Stomach (tissue), 9 donors: ENCODE measurements around the gene CS. TPM values are rescaled to one million over a fixed set of nuclear protein-coding genes. Genes with fewer than 3 reads are reported as not detected.
A peak's percentile ranks its signal among the peaks of the same experiment; 100 is the strongest.

Experiments used
- DNase-seq, 2 donors: peaks; one replicate each; pipeline versions ENCODE4 v3.0.0 to v3.0.0-alpha.2; 2013 to 2019
- H3K27ac ChIP-seq, 5 donors: fragments of 200-600 bp in 4 of 5; sonication (generic) in 4 of 5; one replicate each; pipeline ENCODE4 v1.5.1; 2013 to 2019; ENCODE audit warnings: mild to moderate bottlenecking in 1 of 5, moderate library complexity in 1 of 5
- H3K27me3 ChIP-seq, 3 donors: fragments of 200-600 bp; sonication (generic); one replicate each; pipeline ENCODE4 v1.5.1; 2017 to 2019; ENCODE audit warnings: mixed run types in 1 of 3
- H3K36me3 ChIP-seq, 4 donors: fragments of 200-600 bp; sonication (generic); 1 replicate in 3 of 4; 2 replicates in 1 of 4; pipeline ENCODE4 v1.5.1; 2016 to 2019
- H3K4me1 ChIP-seq, 4 donors: fragments of 200-600 bp; sonication (generic); one replicate each; pipeline ENCODE4 v1.5.1; 2016 to 2019
- H3K4me3 ChIP-seq, 4 donors: fragments of 200-600 bp; sonication (generic) in 3 of 4; one replicate each; pipeline ENCODE4 v1.5.1; 2016 to 2019; ENCODE audit warnings: mild to moderate bottlenecking in 1 of 4
- H3K9me3 ChIP-seq, 4 donors: fragments of 200-600 bp; sonication (generic); one replicate each; pipeline ENCODE4 v1.5.1; 2016 to 2019
- CTCF ChIP-seq, 7 experiments: fragments of 450-650 bp in 4 of 7; fragments of 200-600 bp in 3 of 7; sonication (generic) in 3 of 7; IDR thresholded peaks; one replicate each; pipeline ENCODE4 v1.5.1; 2016 to 2019; ENCODE audit warnings: antibody characterized with exemption in 7 of 7, control low read depth in 2 of 7, mild to moderate bottlenecking in 1 of 7
- EP300 ChIP-seq: sonication (generic); formaldehyde crosslinking; IDR thresholded peaks from one replicate; pipeline ENCODE4 v1.6.1; 2017; ENCODE audit warnings: antibody characterized with exemption
- POLR2A ChIP-seq, 4 donors: fragments of 450-650 bp; IDR thresholded peaks; one replicate each; pipeline ENCODE4 v1.6.1; 2016; ENCODE audit warnings: antibody characterized with exemption in 4 of 4, control low read depth in 2 of 4, mild to moderate bottlenecking in 1 of 4, moderate library complexity in 1 of 4
- POLR2AphosphoS5 ChIP-seq, 3 donors: sonication (generic); formaldehyde crosslinking; IDR thresholded peaks; one replicate each; pipeline ENCODE4 v1.6.1; 2016; ENCODE audit warnings: antibody characterized with exemption in 3 of 3
- WGBS, 5 donors: extraction: QIAGEN DNeasy Blood & Tissue Kit in 3 of 5; methylation state at CpG; one replicate each; pipeline versions ENCODE4 v1.1.5 to v1.1.7; 2013 to 2018; 5-methylcytosine and 5-hydroxymethylcytosine counted together
- intact Hi-C: fragments of 100-400 bp; cut with DNase I; formaldehyde crosslinking; loops from one replicate; pipeline ENCODE4 v1.15.1; 2023; ENCODE audit warnings: low total_unique reads
- polyA plus RNA-seq, 3 donors: library from polyadenylated mRNA; stranded (reverse); fragments of 200-250 nt; gene quantifications; one replicate each; pipeline ENCODE4 v1.2.3, GENCODE V29; 2013
- total RNA-seq, 5 donors: library from RNA; depleted of rRNA; stranded (reverse); fragments of >200 nt; gene quantifications; one replicate each; pipeline versions ENCODE4 v1.1.0 to v1.2.3, GENCODE V29; 2014 to 2016
- donor health status: healthy with polysubstance abuse.
- donor health status: Bipolar disorder and iron deficiency.
- donor health status: healthy.

CS gene
- total and polyA plus RNA-seq, 8 donors: 51.9 to 174 (median 114) TPM

- Histone ChIP-seq H3K4me1 (no peaks in the 10 kb centered on the region), H3K27ac (no peak overlapping the region), H3K27me3 (no peaks in the 10 kb centered on the region), H3K9me3 (no peaks in the 10 kb centered on the region), H3K4me3 (no peak overlapping the region), H3K36me3 (peaks cover 90 to 100% (median 100%) of the 10 kb centered on the region in 4 donors)
- 82 to 92% (median 91%) methylated on average over 14 of the region's 14 CpGs for WGBS, 5 donors
- DNase-seq: no peak
- TF ChIP-seq CTCF (IDR thresholded peaks at IDR 0.05) (no peak), POLR2A (IDR thresholded peaks at IDR 0.05) (no peak), EP300 (no peak), POLR2AphosphoS5 (IDR thresholded peaks at IDR 0.05) (no peak)
- intact Hi-C loops: no loop called here
These were observed 55.6 kb downstream of the CS start for GRCh38 chr12:56244494-56244893.

GRCh38 chr12:56243731-56244181 lies 56.4 kb downstream of the CS start:
- H3K9me3 ChIP-seq: no peaks in the 10 kb centered on the region
- H3K27me3 ChIP-seq: no peaks in the 10 kb centered on the region
- no peak for TF ChIP-seq POLR2AphosphoS5 (IDR thresholded peaks at IDR 0.05)
- TF ChIP-seq EP300: no peak
- TF ChIP-seq POLR2A (IDR thresholded peaks at IDR 0.05): no peak
- no peak for TF ChIP-seq CTCF (IDR thresholded peaks at IDR 0.05)
- no peak overlapping the region for H3K27ac ChIP-seq
- peak; percentile 28 to 70 for DNase-seq
- no peak overlapping the region for H3K4me3 ChIP-seq
- intact Hi-C loops: no loop called here
- WGBS, 5 donors: 33 to 64% (median 47%) methylated on average over 3 of the region's 3 CpGs
- H3K4me1 ChIP-seq: no peaks in the 10 kb centered on the region
- H3K36me3 ChIP-seq: peaks cover 88 to 100% (median 100%) of the 10 kb centered on the region in 4 donors

- H3K27ac ChIP-seq: no peak overlapping the region
- peaks cover 80 to 100% (median 99%) of the 10 kb centered on the region in 4 donors for H3K36me3 ChIP-seq
- intact Hi-C loops: no loop called here
- no peaks in the 10 kb centered on the region for H3K4me1 ChIP-seq
- 75 to 89% (median 84%) methylated on average over 5 to 13 of the region's 13 CpGs for WGBS, 5 donors
- no peak overlapping the region for H3K4me3 ChIP-seq
- no peaks in the 10 kb centered on the region for H3K9me3 ChIP-seq
- H3K27me3 ChIP-seq: no peaks in the 10 kb centered on the region
- TF ChIP-seq EP300 (no peak), POLR2AphosphoS5 (IDR thresholded peaks at IDR 0.05) (no peak), CTCF (IDR thresholded peaks at IDR 0.05) (no peak), POLR2A (IDR thresholded peaks at IDR 0.05) (no peak)
- no peak for DNase-seq
These were observed 57.1 kb downstream of the CS start for GRCh38 chr12:56242986-56243385.

- DNase-seq: no peak
- H3K36me3 ChIP-seq: peaks cover 68 to 100% (median 99%) of the 10 kb centered on the region in 4 donors
- no peak overlapping the region for H3K27ac ChIP-seq
- H3K4me3 ChIP-seq: no peak overlapping the region
- H3K4me1 ChIP-seq: no peaks in the 10 kb centered on the region
- no peaks in the 10 kb centered on the region for H3K9me3 ChIP-seq
- H3K27me3 ChIP-seq: no peaks in the 10 kb centered on the region
- intact Hi-C loops: no loop called here
- WGBS, 5 donors: 68 to 83% (median 82%) methylated on average over 9 of the region's 9 CpGs
- TF ChIP-seq POLR2AphosphoS5 (IDR thresholded peaks at IDR 0.05) (no peak), POLR2A (IDR thresholded peaks at IDR 0.05) (no peak), CTCF (IDR thresholded peaks at IDR 0.05) (no peak), EP300 (no peak)
These were observed 58.5 kb downstream of the CS start for GRCh38 chr12:56241424-56242303.
